HG02798 (cell line): ENCODE results near the gene SEMA6D.

ENCODE experiments used
- ATAC-seq: cut with Tn5 transposase; IDR thresholded peaks from one replicate; pipeline ENCODE4 v1.9.1; 2021; ENCODE audit warnings: mild to moderate bottlenecking; ENCODE audit not compliant: unreplicated experiment, poor library complexity

SEMA6D gene

DNA sequence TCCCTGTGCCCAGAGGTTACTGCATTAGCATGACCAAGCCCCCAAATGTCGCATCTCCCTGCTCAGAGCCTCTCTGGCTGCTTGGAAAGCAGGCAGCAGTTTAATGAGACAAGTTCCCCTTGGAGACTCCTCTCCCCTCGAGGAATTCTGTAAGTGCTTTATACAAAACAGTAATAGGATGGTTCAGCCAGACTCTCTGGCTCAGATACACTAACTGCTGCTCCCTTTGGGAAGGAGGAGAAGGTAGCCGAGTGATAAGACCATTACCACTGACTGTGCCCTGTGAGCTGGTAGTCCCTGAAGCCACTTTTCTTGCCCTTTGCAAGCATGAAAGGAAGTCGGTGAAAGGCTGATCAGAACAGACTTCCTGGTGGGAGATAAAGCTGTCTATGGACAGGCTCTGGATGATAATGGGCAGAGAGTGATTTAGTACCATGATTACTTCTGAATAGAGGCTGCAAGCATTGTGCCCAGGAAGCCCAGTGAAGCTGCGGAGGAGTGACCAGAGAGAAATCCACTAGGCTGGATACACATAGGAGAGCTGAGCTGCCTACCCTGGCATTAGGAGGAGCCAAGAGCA lies 100.8 kb downstream of the SEMA6D start:
- ATAC-seq: no peak

DNA sequence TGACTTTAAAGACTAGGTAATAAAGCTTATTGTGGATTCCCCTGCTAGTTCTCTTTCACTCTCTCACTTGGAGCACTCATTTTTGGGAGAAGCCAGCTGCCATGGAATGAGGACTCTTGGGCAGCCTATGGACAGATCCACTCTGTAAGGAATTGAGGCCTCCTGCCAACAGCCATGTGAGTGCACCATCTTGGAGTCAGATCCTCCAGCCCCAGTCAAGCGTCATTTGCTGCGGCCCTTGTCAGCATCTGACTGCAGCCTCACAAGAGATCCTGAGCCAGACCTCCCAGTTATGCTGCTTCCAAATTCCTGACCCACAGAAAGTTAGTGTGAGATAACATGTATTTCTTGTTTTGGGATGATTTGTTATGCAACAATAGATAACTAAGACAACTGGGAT lies 101.9 kb downstream of the SEMA6D start:
- ATAC-seq: no peak

DNA sequence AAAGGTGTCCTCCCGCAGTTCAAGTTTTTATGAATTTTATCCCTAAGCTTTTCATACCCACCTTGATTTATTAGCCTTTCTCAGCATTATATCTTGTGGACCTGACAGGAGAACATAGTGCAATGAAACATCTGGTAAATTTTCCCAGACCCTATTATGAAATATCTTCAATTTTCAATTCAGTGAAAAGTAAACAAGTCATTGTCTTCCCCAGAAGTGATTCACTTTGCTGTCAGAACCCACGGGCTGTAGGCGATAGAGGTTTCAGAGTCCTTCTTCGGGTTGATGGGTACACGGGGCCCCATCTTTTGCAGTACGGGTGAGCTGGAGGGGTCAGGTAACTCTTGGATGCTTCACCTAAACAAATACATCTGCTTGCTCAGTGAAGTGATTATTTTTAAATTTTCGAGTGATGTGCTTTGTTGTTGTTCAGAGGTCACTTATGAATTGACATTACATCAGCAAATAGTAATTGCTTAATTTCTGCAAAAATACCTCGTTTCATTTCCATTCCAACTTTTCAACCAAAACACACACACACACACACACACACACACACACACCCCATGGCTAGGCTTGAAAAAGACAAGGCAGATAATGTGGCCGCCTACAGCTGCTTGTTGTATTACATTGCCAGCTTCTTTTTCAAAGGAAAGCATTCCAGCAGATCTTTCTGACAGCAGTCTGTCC lies 102.9 kb downstream of the SEMA6D start:
- ATAC-seq: no peak

DNA sequence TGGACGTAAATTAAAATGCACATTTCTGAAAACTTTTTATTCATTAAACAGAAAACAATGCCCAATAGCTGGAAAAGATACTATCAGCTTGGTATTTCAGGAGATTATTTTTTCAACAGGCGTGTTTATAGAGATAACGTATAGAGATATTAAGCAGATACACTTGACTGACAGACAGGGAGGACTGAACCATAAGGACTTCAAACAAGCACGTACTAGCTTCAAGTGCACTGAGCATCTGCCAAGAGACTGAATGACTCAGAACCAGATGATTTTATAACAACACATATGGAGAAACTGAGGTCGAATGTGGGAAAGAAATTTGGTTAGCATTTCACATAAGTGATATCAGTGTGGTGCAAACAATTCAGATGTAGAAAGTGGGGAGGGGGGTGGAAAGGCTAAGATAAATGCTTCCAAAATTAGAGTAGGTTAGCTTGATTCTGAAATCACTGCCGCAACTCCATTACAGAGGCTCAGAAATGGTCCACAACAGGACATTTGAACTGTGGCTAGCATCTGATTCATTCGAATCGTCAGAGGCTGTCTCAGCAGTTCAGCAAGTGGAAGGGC lies 103.5 kb downstream of the SEMA6D start:
- ATAC-seq: no peak

DNA sequence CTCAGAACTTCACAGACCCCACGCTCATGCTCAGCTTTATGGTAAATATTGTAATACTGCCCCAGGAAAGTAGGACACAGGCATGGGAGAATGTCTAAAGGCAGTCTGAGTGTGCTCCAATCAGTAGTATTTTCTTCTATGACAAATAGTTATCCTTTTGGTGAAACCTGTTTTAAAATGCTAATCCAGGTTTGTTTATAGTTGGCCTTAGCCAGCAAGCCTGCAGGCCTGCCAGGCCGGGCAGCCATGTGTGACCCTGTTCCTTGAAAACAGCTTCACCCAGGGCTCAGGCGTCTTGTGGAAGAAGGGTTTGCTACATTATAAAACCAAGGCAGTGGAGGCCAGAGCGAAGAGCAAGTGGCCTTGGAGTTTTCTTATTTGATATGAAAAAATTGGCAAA lies 104.7 kb downstream of the SEMA6D start:
- no peak for ATAC-seq
